ENCODE measurements around the gene MAP3K1.

Gene MAP3K1

GRCh38 chr5:56910210-56910965, 95.0 kb downstream of the MAP3K1 start:
- peak overlapping the region; percentile 89 for H3K27ac ChIP-seq
- TF ChIP-seq, protein P1, sequence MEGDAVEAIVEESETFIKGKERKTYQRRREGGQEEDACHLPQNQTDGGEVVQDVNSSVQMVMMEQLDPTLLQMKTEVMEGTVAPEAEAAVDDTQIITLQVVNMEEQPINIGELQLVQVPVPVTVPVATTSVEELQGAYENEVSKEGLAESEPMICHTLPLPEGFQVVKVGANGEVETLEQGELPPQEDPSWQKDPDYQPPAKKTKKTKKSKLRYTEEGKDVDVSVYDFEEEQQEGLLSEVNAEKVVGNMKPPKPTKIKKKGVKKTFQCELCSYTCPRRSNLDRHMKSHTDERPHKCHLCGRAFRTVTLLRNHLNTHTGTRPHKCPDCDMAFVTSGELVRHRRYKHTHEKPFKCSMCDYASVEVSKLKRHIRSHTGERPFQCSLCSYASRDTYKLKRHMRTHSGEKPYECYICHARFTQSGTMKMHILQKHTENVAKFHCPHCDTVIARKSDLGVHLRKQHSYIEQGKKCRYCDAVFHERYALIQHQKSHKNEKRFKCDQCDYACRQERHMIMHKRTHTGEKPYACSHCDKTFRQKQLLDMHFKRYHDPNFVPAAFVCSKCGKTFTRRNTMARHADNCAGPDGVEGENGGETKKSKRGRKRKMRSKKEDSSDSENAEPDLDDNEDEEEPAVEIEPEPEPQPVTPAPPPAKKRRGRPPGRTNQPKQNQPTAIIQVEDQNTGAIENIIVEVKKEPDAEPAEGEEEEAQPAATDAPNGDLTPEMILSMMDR (conservative IDR thresholded peaks at IDR 0.05), result no peak

DNA sequence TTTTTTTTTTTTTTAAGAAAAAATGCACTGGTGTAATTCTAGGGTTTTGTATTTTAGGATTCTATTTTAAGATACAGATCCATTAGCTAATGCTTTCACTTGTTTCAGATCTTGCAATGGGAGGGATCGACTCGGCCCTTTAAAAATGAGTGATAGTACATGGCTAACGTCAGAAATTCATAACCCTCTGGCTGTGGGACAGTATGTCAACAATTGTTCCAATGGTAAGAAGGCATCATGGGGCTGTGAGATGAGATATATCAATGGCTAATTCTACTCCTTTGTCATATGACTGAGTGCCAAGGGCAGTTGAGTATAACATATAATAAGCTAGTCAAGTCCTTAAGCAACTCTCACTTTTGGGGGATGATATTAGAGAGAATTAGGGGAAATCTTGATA, 98.4 kb downstream of the MAP3K1 start:
- H3K27ac ChIP-seq, result no peak overlapping the region
- TF ChIP-seq, protein P1 (conservative IDR thresholded peaks at IDR 0.05), result no peak

- no peak overlapping the region for H3K27ac ChIP-seq
- TF ChIP-seq, protein P1 (conservative IDR thresholded peaks at IDR 0.05), result no peak
Measured at GRCh38 chr5:56914678-56915077, 99.3 kb downstream of the MAP3K1 start.

GRCh38 chr5:56917534-56917933, 102.2 kb downstream of the MAP3K1 start:
- TF ChIP-seq, protein P1 (conservative IDR thresholded peaks at IDR 0.05), result no peak
- no peak overlapping the region for H3K27ac ChIP-seq

DNA sequence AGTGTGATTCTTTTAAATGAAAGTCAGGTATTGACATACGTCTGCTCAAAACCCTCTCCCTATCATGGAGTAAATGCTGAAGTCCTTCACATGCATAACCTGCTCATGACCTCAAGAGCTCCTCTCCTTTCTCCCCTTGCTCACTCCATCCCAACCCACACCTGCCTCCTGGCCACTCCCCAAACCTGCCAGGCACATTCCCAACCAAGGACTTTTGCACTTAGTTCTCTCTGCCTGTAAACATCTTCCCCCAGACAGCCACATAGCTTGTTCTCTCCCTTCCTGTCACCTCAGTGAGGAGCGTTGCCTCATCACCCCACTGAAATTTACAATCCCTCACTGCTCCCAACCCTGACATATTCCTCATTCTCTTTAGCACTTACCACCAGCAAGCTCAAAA, 102.7 kb downstream of the MAP3K1 start:
- TF ChIP-seq, protein P1 (conservative IDR thresholded peaks at IDR 0.05), result no peak
- no peak overlapping the region for H3K27ac ChIP-seq

GRCh38 chr5:56919942-56920662, 104.8 kb downstream of the MAP3K1 start:
- TF ChIP-seq, protein P1 (conservative IDR thresholded peaks at IDR 0.05), result no peak
- no peak overlapping the region for H3K27ac ChIP-seq

- H3K27ac ChIP-seq, result no peak overlapping the region
- TF ChIP-seq, protein P1 (conservative IDR thresholded peaks at IDR 0.05), result no peak
Measured at GRCh38 chr5:56922922-56923321, 107.6 kb downstream of the MAP3K1 start.
